Fibroblast of lung (primary cell): ENCODE data around the gene REG1A. TPM values are rescaled to one million over a fixed set of nuclear protein-coding genes. Genes with fewer than 3 reads are reported as not detected.

Experiments
- DNase-seq, 2 donors: peaks; one replicate each; pipeline versions ENCODE4 v3.0.0 to v3.0.0-alpha.2; 2010; ENCODE audit warnings: low read depth in 2 of 2
- H2AFZ ChIP-seq: 2 replicates; pipeline ENCODE4 v1.5.1; 2012; ENCODE audit warnings: low read length, control low read depth, inconsistent platforms
- H3K27ac ChIP-seq: 2 replicates; pipeline ENCODE4 v1.5.1; 2011; ENCODE audit warnings: low read length, control low read depth; ENCODE audit not compliant: insufficient read depth
- H3K27me3 ChIP-seq: 2 replicates; pipeline ENCODE4 v1.5.1; 2011; ENCODE audit warnings: mild to moderate bottlenecking, low read length; ENCODE audit not compliant: control insufficient read depth, insufficient read depth
- H3K36me3 ChIP-seq: 2 replicates; pipeline ENCODE4 v1.5.1; 2011; ENCODE audit warnings: low read length; ENCODE audit not compliant: control insufficient read depth, insufficient read depth
- H3K4me1 ChIP-seq: 2 replicates; pipeline ENCODE4 v1.5.1; 2011; ENCODE audit warnings: low read length; ENCODE audit not compliant: control insufficient read depth, insufficient read depth; ENCODE audit errors: extremely low read depth
- H3K4me2 ChIP-seq: 2 replicates; pipeline ENCODE4 v1.5.1; 2011; ENCODE audit warnings: low read length, control low read depth; ENCODE audit not compliant: insufficient read depth; ENCODE audit errors: extremely low read depth
- H3K4me3 ChIP-seq, 4 experiments: fragments of 200-600 bp in 1 of 4; sonication (generic) in 1 of 4; replicated peaks in 1 of 4; 2 replicates each; pipeline ENCODE4 v1.5.1; 2011 to 2016; ENCODE audit warnings: low read length in 4 of 4, low read depth in 3 of 4, mild to moderate bottlenecking in 3 of 4, control low read depth in 2 of 4, inconsistent platforms in 1 of 4, mixed read lengths in 1 of 4; ENCODE audit not compliant: insufficient read depth in 1 of 4; ENCODE audit errors: control extremely low read depth in 1 of 4
- H3K79me2 ChIP-seq: 2 replicates; pipeline ENCODE4 v1.5.1; 2012; ENCODE audit warnings: mild to moderate bottlenecking, low read length, inconsistent platforms; ENCODE audit not compliant: control insufficient read depth, insufficient read depth
- H3K9ac ChIP-seq: 2 replicates; pipeline ENCODE4 v1.5.1; 2011; ENCODE audit warnings: mild to moderate bottlenecking, low read length, control low read depth; ENCODE audit not compliant: insufficient read depth
- H3K9me3 ChIP-seq: 2 replicates; pipeline ENCODE4 v1.5.1; 2012; ENCODE audit warnings: low read depth, low read length; ENCODE audit not compliant: control insufficient read depth, insufficient read depth
- H4K20me1 ChIP-seq: 2 replicates; pipeline ENCODE4 v1.5.1; 2011; ENCODE audit warnings: low read length; ENCODE audit not compliant: control insufficient read depth, insufficient read depth; ENCODE audit errors: extremely low read depth
- CTCF ChIP-seq, 2 donors: IDR thresholded peaks in 1 of 2; conservative IDR thresholded peaks in 1 of 2; 1 replicate in 1 of 2; 2 replicates in 1 of 2; pipeline ENCODE4 v1.5.1; 2011 to 2012; ENCODE audit warnings: low read length in 2 of 2, control low read depth in 1 of 2, inconsistent platforms in 1 of 2, low read depth in 1 of 2, mild to moderate bottlenecking in 1 of 2
- EZH2 ChIP-seq: IDR thresholded peaks from 2 replicates; pipeline ENCODE4 v1.5.1; 2012; ENCODE audit warnings: low read length, control low read depth, mild to moderate bottlenecking; ENCODE audit errors: missing control alignments
- polyA plus RNA-seq, 2 donors: library from polyadenylated mRNA; depleted of rRNA in 1 of 2; stranded (reverse) in 1 of 2; unstranded in 1 of 2; fragments of >200 nt; gene quantifications; 2 replicates each; pipeline ENCODE4 v1.2.1, GENCODE V29; 2011 to 2012; ENCODE audit warnings: missing spikeins in 1 of 2
- total RNA-seq: library from RNA; depleted of rRNA; stranded (reverse); fragments of >200 nt; gene quantifications from 2 replicates; pipeline ENCODE4 v1.2.1, GENCODE V29; 2014

The REG1A gene
- total and polyA plus RNA-seq, 2 donors (not counting 1 experiment from before 2014, with no cell fraction given), result not detected

- H3K79me2 ChIP-seq, result no peaks in the 10 kb centered on the region
- H3K9me3 ChIP-seq, result no peaks in the 10 kb centered on the region
- H3K36me3 ChIP-seq, result no peaks in the 10 kb centered on the region
- TF ChIP-seq EZH2 (no peak), CTCF (conservative IDR thresholded peaks at IDR 0.05 in 1 of 2, IDR thresholded peaks at IDR 0.05 in 1 of 2; ENCODE audit: low read depth in 1 of 2, low read length in 2 of 2) (no peak)
- H2AFZ ChIP-seq, result no peak overlapping the region
- no peaks in the 10 kb centered on the region for H3K27me3 ChIP-seq
- H3K27ac ChIP-seq, result no peak overlapping the region
- H3K9ac ChIP-seq, result no peak overlapping the region
- H3K4me1 ChIP-seq, result no peaks in the 10 kb centered on the region
- H4K20me1 ChIP-seq, result no peaks in the 10 kb centered on the region
- no peak overlapping the region for H3K4me3 ChIP-seq
- H3K4me2 ChIP-seq, result no peak overlapping the region
- no peak for DNase-seq
These were observed 2.4 kb downstream of the REG1A start for GRCh38 chr2:79122676-79123075.

- H2AFZ ChIP-seq, result no peak overlapping the region
- no peak overlapping the region for H3K9ac ChIP-seq
- no peaks in the 10 kb centered on the region for H3K36me3 ChIP-seq
- no peaks in the 10 kb centered on the region for H3K9me3 ChIP-seq
- no peaks in the 10 kb centered on the region for H3K4me1 ChIP-seq
- no peak overlapping the region for H3K27ac ChIP-seq
- H3K4me2 ChIP-seq, result no peak overlapping the region
- H3K4me3 ChIP-seq, result no peak overlapping the region
- TF ChIP-seq CTCF (conservative IDR thresholded peaks at IDR 0.05 in 1 of 2, IDR thresholded peaks at IDR 0.05 in 1 of 2; ENCODE audit: low read depth in 1 of 2, low read length in 2 of 2) (no peak), EZH2 (no peak)
- no peaks in the 10 kb centered on the region for H4K20me1 ChIP-seq
- DNase-seq, result no peak
- H3K79me2 ChIP-seq, result no peaks in the 10 kb centered on the region
- no peaks in the 10 kb centered on the region for H3K27me3 ChIP-seq
These were observed 4.8 kb downstream of the REG1A start for GRCh38 chr2:79124907-79125720.

GRCh38 chr2:79125721-79125985 lies 5.4 kb downstream of the REG1A start:
- Histone ChIP-seq H3K27me3 (no peaks in the 10 kb centered on the region), H3K4me1 (no peaks in the 10 kb centered on the region), H3K36me3 (no peaks in the 10 kb centered on the region), H3K79me2 (no peaks in the 10 kb centered on the region), H3K4me3 (no peak overlapping the region), H3K4me2 (no peak overlapping the region), H3K9ac (no peak overlapping the region), H3K27ac (no peak overlapping the region), H3K9me3 (no peaks in the 10 kb centered on the region), H4K20me1 (no peaks in the 10 kb centered on the region), H2AFZ (no peak overlapping the region)
- no peak for DNase-seq
- TF ChIP-seq EZH2 (no peak), CTCF (conservative IDR thresholded peaks at IDR 0.05 in 1 of 2, IDR thresholded peaks at IDR 0.05 in 1 of 2; ENCODE audit: low read depth in 1 of 2, low read length in 2 of 2) (no peak)
